HepG2 (cell line): Measurements from ENCODE around the gene NEU1. TPM values are rescaled to one million over a fixed set of nuclear protein-coding genes. Genes with fewer than 3 reads are reported as not detected.

Experiments
- E2F1 ChIP-seq: sonication (generic); formaldehyde crosslinking; IDR thresholded peaks from 2 replicates; pipeline ENCODE4 v1.5.0; 2020; ENCODE audit warnings: missing genetic modification reagents
- HMG20A ChIP-seq: IDR thresholded peaks from 2 replicates; pipeline ENCODE4 v1.6.1; 2016; ENCODE audit warnings: borderline replicate concordance
- KDM5A ChIP-seq: fragments of 200-600 bp; sonication (generic); IDR thresholded peaks from 2 replicates; pipeline ENCODE4 v1.7.0; 2018; ENCODE audit warnings: antibody characterized with exemption, mild to moderate bottlenecking, low read length, borderline replicate concordance
- NCOA2 ChIP-seq: sonication (generic); formaldehyde crosslinking; IDR thresholded peaks from 2 replicates; pipeline ENCODE4 v1.8.0; 2022; ENCODE audit warnings: inconsistent platforms
- NFIC ChIP-seq: IDR thresholded peaks from 2 replicates; pipeline ENCODE4 v1.6.1; 2012; ENCODE audit warnings: mild to moderate bottlenecking, low read length, inconsistent platforms
- RNF2 ChIP-seq: fragments of 450-650 bp; conservative IDR thresholded peaks from 2 replicates; pipeline ENCODE4 v1.6.1; 2016; ENCODE audit warnings: low read depth
- SIX1 ChIP-seq: sonication (generic); formaldehyde crosslinking; IDR thresholded peaks from 2 replicates; pipeline ENCODE4 v1.4.0; 2020; ENCODE audit warnings: missing genetic modification reagents, borderline replicate concordance
- ZHX2 ChIP-seq, 2 experiments: sonication (generic) in 1 of 2; formaldehyde crosslinking in 1 of 2; IDR thresholded peaks; 2 replicates each; pipeline versions ENCODE4 v1.6.1 to v1.9.0; 2014 to 2022; ENCODE audit warnings: antibody characterized with exemption in 1 of 2, borderline replicate concordance in 1 of 2, inconsistent platforms in 1 of 2, low read depth in 1 of 2, missing genetic modification reagents in 1 of 2
- ZMYM2 ChIP-seq: sonication (generic); formaldehyde crosslinking; IDR thresholded peaks from 2 replicates; pipeline ENCODE4 v1.8.0; 2022; ENCODE audit warnings: mild to moderate bottlenecking, missing genetic modification reagents
- ZNF335 ChIP-seq: sonication (generic); formaldehyde crosslinking; IDR thresholded peaks from 2 replicates; pipeline ENCODE4 v1.4.0; 2020; ENCODE audit warnings: missing genetic modification reagents
- ZNF430 ChIP-seq: sonication (generic); formaldehyde crosslinking; IDR thresholded peaks from 2 replicates; pipeline ENCODE4 v1.9.0; 2021; ENCODE audit warnings: mild to moderate bottlenecking, missing genetic modification reagents
- ZNF512B ChIP-seq: sonication (generic); formaldehyde crosslinking; IDR thresholded peaks from 2 replicates; pipeline ENCODE4 v1.5.1; 2020; ENCODE audit warnings: missing genetic modification reagents, mild to moderate bottlenecking, borderline replicate concordance
- ZNF776 ChIP-seq: sonication (generic); formaldehyde crosslinking; IDR thresholded peaks from 2 replicates; pipeline ENCODE4 v1.4.0; 2020; ENCODE audit warnings: mild to moderate bottlenecking, missing genetic modification reagents
- ZSCAN5A ChIP-seq: sonication (generic); formaldehyde crosslinking; IDR thresholded peaks from 2 replicates; pipeline ENCODE4 v1.8.0; 2022; ENCODE audit warnings: mild to moderate bottlenecking, missing genetic modification reagents, borderline replicate concordance
- polyA plus RNA-seq, 8 experiments: library from polyadenylated mRNA; depleted of rRNA in 3 of 8; stranded (reverse) in 7 of 8; unstranded in 1 of 8; fragments of >200 nt; fragmentation: Illumina TruSeq in 4 of 8; extraction: Trizol in 4 of 8; gene quantifications; 2 replicates each; pipeline versions ENCODE4 v1.2.1 to v1.2.3, GENCODE V29; 2011 to 2016; ENCODE audit warnings: low read depth in 4 of 8, missing spikeins in 1 of 8, mixed read lengths in 1 of 8; ENCODE audit not compliant: insufficient read depth in 1 of 8
- total RNA-seq, 5 experiments: library from RNA; depleted of rRNA; stranded (reverse); fragments of >200 nt; fragmentation: Illumina TruSeq; extraction: Trizol; gene quantifications; 2 replicates each; pipeline ENCODE4 v1.2.3, GENCODE V29; 2016; ENCODE audit warnings: low read depth in 1 of 5
- TF ChIP-seq, protein P1 (sequence below), 2 experiments: sonication (generic) in 1 of 2; formaldehyde crosslinking in 1 of 2; IDR thresholded peaks; 2 replicates each; pipeline versions ENCODE4 v1.4.0 to v1.6.1; 2018 to 2020; ENCODE audit warnings: missing genetic modification reagents in 2 of 2, borderline replicate concordance in 1 of 2, low read depth in 1 of 2, mild to moderate bottlenecking in 1 of 2, missing biosample characterization in 1 of 2

NEU1 gene
- total and polyA plus RNA-seq, 2 of the 13 experiments (the other 11 are each of a cell fraction or from before 2014, with no cell fraction given), result 215 to 297 TPM

DNA sequence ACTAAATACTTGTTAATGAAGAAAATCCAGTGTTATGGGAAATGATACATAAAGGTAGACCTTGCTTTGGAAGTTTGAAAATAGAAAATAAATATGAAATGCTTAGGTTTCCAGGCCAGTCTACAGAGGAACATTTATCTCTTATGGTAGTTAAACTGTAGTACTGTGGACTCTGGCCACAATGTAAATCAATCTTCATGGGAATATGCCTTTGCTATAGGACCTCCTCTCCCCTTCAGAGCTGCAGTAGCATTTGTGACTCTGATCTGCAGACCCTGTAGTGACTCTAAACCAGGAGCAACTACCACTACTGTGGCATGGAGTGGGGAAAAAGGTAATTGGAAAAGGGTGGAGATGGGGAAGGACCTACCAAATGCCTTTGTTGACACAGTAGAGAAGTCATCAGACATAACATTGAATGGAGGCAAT, 42.7 kb downstream of the NEU1 start (continued):
- TF ChIP-seq ZHX2 (IDR thresholded peaks at IDR 0.05; ENCODE audit: low read depth), result no peak
- 0 out of 2 replicates have a peak, but pooled peaks have one; percentile 16 for TF ChIP-seq ZHX2 (CRISPR knock-in tag; IDR thresholded peaks at IDR 0.05; ENCODE audit: borderline replicate concordance)
- TF ChIP-seq ZNF335, result peak; percentile 17
- TF ChIP-seq ZMYM2, result 0 out of 2 replicates have a peak, but pooled peaks have one; percentile 11
- peak; percentile 29; the same call in 1 of the 2 replicates for TF ChIP-seq KDM5A
- TF ChIP-seq ZNF430 (CRISPR knock-in tag), result peak; percentile 52; the same call in 1 of the 2 replicates
- 0 out of 2 replicates have a peak, but pooled peaks have one; percentile 2 for TF ChIP-seq ZNF512B (CRISPR knock-in tag)
- 0 out of 2 replicates have a peak, but pooled peaks have one; percentile 51 for TF ChIP-seq E2F1
- 0 out of 2 replicates have a peak, but pooled peaks have one; percentile 55 for TF ChIP-seq NFIC
- TF ChIP-seq NCOA2 (CRISPR knock-in tag), result peak; percentile 18
- TF ChIP-seq ZSCAN5A (CRISPR knock-in tag), result no peak
- no peak for TF ChIP-seq ZNF776 (CRISPR knock-in tag)
- TF ChIP-seq, protein P1, sequence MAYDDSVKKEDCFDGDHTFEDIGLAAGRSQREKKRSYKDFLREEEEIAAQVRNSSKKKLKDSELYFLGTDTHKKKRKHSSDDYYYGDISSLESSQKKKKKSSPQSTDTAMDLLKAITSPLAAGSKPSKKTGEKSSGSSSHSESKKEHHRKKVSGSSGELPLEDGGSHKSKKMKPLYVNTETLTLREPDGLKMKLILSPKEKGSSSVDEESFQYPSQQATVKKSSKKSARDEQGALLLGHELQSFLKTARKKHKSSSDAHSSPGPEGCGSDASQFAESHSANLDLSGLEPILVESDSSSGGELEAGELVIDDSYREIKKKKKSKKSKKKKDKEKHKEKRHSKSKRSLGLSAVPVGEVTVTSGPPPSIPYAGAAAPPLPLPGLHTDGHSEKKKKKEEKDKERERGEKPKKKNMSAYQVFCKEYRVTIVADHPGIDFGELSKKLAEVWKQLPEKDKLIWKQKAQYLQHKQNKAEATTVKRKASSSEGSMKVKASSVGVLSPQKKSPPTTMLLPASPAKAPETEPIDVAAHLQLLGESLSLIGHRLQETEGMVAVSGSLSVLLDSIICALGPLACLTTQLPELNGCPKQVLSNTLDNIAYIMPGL (CRISPR knock-in tag; IDR thresholded peaks at IDR 0.05; ENCODE audit: borderline replicate concordance in 1 of 2, low read depth in 1 of 2), result peak in 1 of 2 experiments; percentile 14; a peak in 1 of 4 replicates
- TF ChIP-seq HMG20A (CRISPR knock-in tag), result peak; percentile 9; the same call in 1 of the 2 replicates
- TF ChIP-seq RNF2, result no peak
- peak; percentile 61; the same call in 1 of the 2 replicates for TF ChIP-seq SIX1 (CRISPR knock-in tag)
